Caco-2 (cell line): ENCODE measurements around the gene MPHOSPH8. TPM values are rescaled to one million over a fixed set of nuclear protein-coding genes. Genes with fewer than 3 reads are reported as not detected.
"Not testable (repeated sequence)": the region's sequence is repeated elsewhere in the genome, so short reads cannot be mapped to it uniquely, and the experiment has no call there.

ENCODE experiments used
- BruUV-seq: library from RNA; stranded (reverse); fragments of 400-500 nt; replicated peaks from 2 replicates; lab custom pipeline; 2021; lab: Mats Ljungman, UMichigan
- CTCF ChIA-PET: fragments of 300-600 bp; sonication (Branson Sonifier 250); formaldehyde crosslinking; loops from one replicate; lab custom pipeline; 2022; ENCODE audit warnings: antibody characterized with exemption; lab: Charles Lee
- POLR2A ChIA-PET: fragments of 300-600 bp; sonication (Branson Sonifier 250); formaldehyde crosslinking; loops from one replicate; lab custom pipeline; 2022; ENCODE audit warnings: antibody characterized with exemption; lab: Charles Lee
- DNase-seq, 2 experiments: peaks; one replicate each; pipeline versions ENCODE4 v3.0.0 to v3.0.0-alpha.2; 2020 to 2022
- H3K27me3 ChIP-seq: replicated peaks from 2 replicates; pipeline ENCODE4 v1.6.0; 2011; ENCODE audit warnings: low read length; ENCODE audit not compliant: control insufficient read depth, insufficient read depth
- H3K36me3 ChIP-seq: 2 replicates; pipeline ENCODE4 v1.5.1; 2011; ENCODE audit warnings: low read length; ENCODE audit not compliant: control insufficient read depth, insufficient read depth
- H3K4me1 ChIP-seq: fragments of 250-450 bp; sonication (Bioruptor Pico); 2 replicates; pipeline ENCODE4 v1.5.1; 2020; ENCODE audit warnings: mild to moderate bottlenecking
- H3K4me3 ChIP-seq: 2 replicates; pipeline ENCODE4 v1.5.1; 2011; ENCODE audit warnings: low read depth, mild to moderate bottlenecking, control low read depth, low read length
- H3K9me3 ChIP-seq: fragments of 250-450 bp; sonication (Bioruptor Pico); 2 replicates; pipeline ENCODE4 v1.5.1; 2020; ENCODE audit warnings: mild to moderate bottlenecking, moderate library complexity
- H3K27ac Mint-ChIP-seq: one replicate; pipeline ENCODE4 v1.8.0; 2022; ENCODE audit warnings: mixed read lengths; ENCODE audit not compliant: unreplicated experiment
- H3K27me3 Mint-ChIP-seq: one replicate; pipeline ENCODE4 v1.8.0; 2022; ENCODE audit warnings: mixed read lengths; ENCODE audit not compliant: insufficient read depth, unreplicated experiment
- H3K36me3 Mint-ChIP-seq: one replicate; pipeline ENCODE4 v1.8.0; 2022; ENCODE audit warnings: mild to moderate bottlenecking, mixed read lengths; ENCODE audit not compliant: insufficient read depth, unreplicated experiment
- H3K4me1 Mint-ChIP-seq: one replicate; pipeline ENCODE4 v1.8.0; 2022; ENCODE audit warnings: low read depth, mixed read lengths; ENCODE audit not compliant: unreplicated experiment
- H3K4me3 Mint-ChIP-seq: one replicate; pipeline ENCODE4 v1.8.0; 2022; ENCODE audit warnings: mild to moderate bottlenecking, moderate library complexity, mixed read lengths; ENCODE audit not compliant: unreplicated experiment
- H3K9me3 Mint-ChIP-seq: one replicate; pipeline ENCODE4 v1.8.0; 2022; ENCODE audit warnings: mixed read lengths; ENCODE audit not compliant: unreplicated experiment
- intact Hi-C: fragments of 100-400 bp; cut with micrococcal nuclease; formaldehyde crosslinking; loops from one replicate; pipeline ENCODE4 v1.10.0; 2022; ENCODE audit not compliant: unreplicated experiment
- total RNA-seq: library from RNA; stranded (reverse); gene quantifications from 2 replicates; pipeline ENCODE4 v1.2.3, GENCODE V29; 2022
- TF ChIP-seq, protein P1 (sequence below), 2 experiments: fragments of 200-600 bp in 1 of 2; IDR thresholded peaks; 1 replicate in 1 of 2; 2 replicates in 1 of 2; pipeline versions ENCODE4 v1.5.1 to v1.8.0; 2011 to 2022; ENCODE audit warnings: antibody characterized with exemption in 1 of 2, control low read depth in 1 of 2, inconsistent platforms in 1 of 2, low read depth in 1 of 2, low read length in 1 of 2, mild to moderate bottlenecking in 1 of 2, moderate library complexity in 1 of 2; ENCODE audit not compliant: insufficient read depth in 1 of 2, severe bottlenecking in 1 of 2, unreplicated experiment in 1 of 2

MPHOSPH8 gene
- total RNA-seq, 1 experiment from 2014 or later, result 31.6 TPM

DNA sequence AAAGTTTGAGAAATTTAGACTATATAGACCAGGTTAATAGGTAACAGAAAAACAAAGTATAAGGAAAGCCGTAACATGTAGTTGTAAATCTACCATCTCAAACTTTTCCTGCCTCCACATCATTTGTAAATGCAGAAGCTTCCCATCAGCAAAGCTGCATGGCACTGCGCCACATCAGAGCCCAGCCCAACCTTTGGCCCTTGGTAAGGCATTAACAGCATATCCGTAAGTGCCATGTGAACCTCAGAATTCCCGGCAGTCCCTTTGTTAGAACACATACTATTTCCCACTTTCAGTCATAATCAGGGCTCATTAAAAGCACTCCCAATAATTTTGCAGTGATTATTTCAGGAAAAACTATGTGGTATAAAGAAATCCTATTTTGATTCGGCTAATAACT is 51.6 kb downstream of the MPHOSPH8 start:
- BruUV-seq, result no TSS peak
- Mint-ChIP-seq H3K27me3 (no peaks in the 10 kb centered on the region), H3K27ac (no peak overlapping the region), H3K36me3 (peaks cover 15% of the 10 kb centered on the region), H3K9me3 (no peaks in the 10 kb centered on the region), H3K4me3 (no peak overlapping the region), H3K4me1 (no peaks in the 10 kb centered on the region)
- no peak for DNase-seq
- TF ChIP-seq, protein P1, sequence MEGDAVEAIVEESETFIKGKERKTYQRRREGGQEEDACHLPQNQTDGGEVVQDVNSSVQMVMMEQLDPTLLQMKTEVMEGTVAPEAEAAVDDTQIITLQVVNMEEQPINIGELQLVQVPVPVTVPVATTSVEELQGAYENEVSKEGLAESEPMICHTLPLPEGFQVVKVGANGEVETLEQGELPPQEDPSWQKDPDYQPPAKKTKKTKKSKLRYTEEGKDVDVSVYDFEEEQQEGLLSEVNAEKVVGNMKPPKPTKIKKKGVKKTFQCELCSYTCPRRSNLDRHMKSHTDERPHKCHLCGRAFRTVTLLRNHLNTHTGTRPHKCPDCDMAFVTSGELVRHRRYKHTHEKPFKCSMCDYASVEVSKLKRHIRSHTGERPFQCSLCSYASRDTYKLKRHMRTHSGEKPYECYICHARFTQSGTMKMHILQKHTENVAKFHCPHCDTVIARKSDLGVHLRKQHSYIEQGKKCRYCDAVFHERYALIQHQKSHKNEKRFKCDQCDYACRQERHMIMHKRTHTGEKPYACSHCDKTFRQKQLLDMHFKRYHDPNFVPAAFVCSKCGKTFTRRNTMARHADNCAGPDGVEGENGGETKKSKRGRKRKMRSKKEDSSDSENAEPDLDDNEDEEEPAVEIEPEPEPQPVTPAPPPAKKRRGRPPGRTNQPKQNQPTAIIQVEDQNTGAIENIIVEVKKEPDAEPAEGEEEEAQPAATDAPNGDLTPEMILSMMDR (IDR thresholded peaks at IDR 0.05; ENCODE audit: insufficient read depth in 1 of 2, low read depth in 1 of 2, low read length in 1 of 2, severe bottlenecking in 1 of 2, unreplicated experiment in 1 of 2), result no peak
- H3K4me3 ChIP-seq, result no peak overlapping the region
- ChIA-PET CTCF (no interaction called here), POLR2A (no interaction called here)
- H3K4me1 ChIP-seq, result no peaks in the 10 kb centered on the region
- no peaks in the 10 kb centered on the region for H3K9me3 ChIP-seq
- intact Hi-C loops, result no loop called here
- no peaks in the 10 kb centered on the region for H3K27me3 ChIP-seq
- H3K36me3 ChIP-seq, result no peaks in the 10 kb centered on the region

DNA sequence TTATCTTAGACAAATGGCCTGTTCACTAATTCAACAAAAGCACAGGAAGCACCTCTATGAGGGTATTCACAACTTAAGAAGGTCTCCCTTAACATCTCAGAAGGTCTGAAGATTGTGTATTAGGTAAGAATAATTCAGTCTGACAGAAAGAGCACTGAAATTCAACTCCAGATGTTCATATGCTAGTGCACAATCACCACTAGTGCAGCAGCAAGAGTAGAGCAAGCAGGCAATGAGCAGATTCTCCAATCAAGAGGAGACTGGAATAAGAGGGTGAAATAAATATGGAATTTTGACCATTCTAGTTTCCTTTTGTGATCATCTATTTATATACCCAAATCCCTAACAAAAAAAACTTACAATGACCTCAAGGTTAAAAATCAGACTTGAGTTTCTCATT is 52.0 kb downstream of the MPHOSPH8 start:
- POLR2A ChIA-PET, result no interaction called here
- Histone ChIP-seq H3K4me3 (no peak overlapping the region), H3K4me1 (no peaks in the 10 kb centered on the region), H3K27me3 (no peaks in the 10 kb centered on the region), H3K9me3 (no peaks in the 10 kb centered on the region), H3K36me3 (no peaks in the 10 kb centered on the region)
- H3K9me3 Mint-ChIP-seq, result no peaks in the 10 kb centered on the region
- H3K27ac Mint-ChIP-seq, result no peak overlapping the region
- no peak overlapping the region for H3K4me3 Mint-ChIP-seq
- no peak for DNase-seq
- no peaks in the 10 kb centered on the region for H3K27me3 Mint-ChIP-seq
- H3K36me3 Mint-ChIP-seq, result peaks cover 14% of the 10 kb centered on the region
- BruUV-seq, result no TSS peak
- intact Hi-C loops, result no loop called here
- TF ChIP-seq, protein P1 (IDR thresholded peaks at IDR 0.05; ENCODE audit: insufficient read depth in 1 of 2, low read depth in 1 of 2, low read length in 1 of 2, severe bottlenecking in 1 of 2, unreplicated experiment in 1 of 2), result no peak
- H3K4me1 Mint-ChIP-seq, result no peaks in the 10 kb centered on the region
- CTCF ChIA-PET, result no interaction called here

DNA sequence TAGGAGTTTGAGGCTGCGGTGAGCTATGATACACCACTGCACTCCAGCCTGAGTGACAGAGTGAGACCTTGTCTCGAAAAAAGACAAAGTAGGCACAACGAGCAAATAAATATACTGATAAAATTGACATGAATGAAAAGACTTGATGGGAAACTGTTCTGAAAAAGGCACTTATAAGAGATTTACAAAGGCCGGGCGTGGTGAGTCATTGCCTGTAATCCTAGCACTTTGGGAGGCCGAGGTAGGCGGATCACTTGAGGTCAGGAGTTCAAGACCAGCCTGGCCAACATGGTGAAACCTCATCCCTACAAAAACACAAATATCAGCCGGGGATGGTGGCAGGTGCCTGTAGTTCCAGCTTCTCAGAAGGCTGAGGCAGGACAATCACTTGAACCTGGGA is 58.0 kb downstream of the MPHOSPH8 start:
- DNase-seq, H3K9me3 Mint-ChIP-seq, H3K27me3 ChIP-seq, H3K4me3 Mint-ChIP-seq, H3K27me3 Mint-ChIP-seq, H3K4me1 ChIP-seq, intact Hi-C loops, H3K9me3 ChIP-seq, BruUV-seq, H3K4me1 Mint-ChIP-seq, H3K36me3 ChIP-seq, H3K27ac Mint-ChIP-seq, POLR2A ChIA-PET, H3K4me3 ChIP-seq, CTCF ChIA-PET: not testable (repeated sequence)
- peaks cover 38% of the 10 kb centered on the region for H3K36me3 Mint-ChIP-seq

DNA sequence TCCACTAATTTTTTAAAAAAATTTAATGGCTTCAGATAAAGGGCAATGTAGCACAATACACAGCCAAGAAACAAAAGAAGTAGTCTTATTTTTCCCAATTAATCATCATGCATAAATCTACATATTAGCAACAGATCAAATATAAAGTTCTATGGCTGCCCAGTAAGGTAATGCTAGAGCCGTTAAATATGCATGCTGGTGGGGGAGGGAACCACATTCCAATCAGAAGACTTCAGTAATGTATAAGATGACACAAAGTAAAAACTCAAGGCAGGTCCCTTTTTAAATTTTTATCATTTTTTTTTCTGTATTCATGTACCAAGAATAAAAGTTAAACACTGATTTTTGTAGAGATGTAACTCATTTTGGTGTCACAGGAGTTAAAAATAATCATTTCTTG is 62.0 kb downstream of the MPHOSPH8 start:
- no peak overlapping the region for H3K4me3 ChIP-seq
- H3K4me3 Mint-ChIP-seq, result no peak overlapping the region
- no peaks in the 10 kb centered on the region for H3K9me3 Mint-ChIP-seq
- no peaks in the 10 kb centered on the region; the same call in 1 of the 2 replicates for H3K36me3 ChIP-seq
- peaks cover 55% of the 10 kb centered on the region for H3K36me3 Mint-ChIP-seq
- no peak for DNase-seq
- no peaks in the 10 kb centered on the region for H3K9me3 ChIP-seq
- ChIA-PET POLR2A (no interaction called here), CTCF (no interaction called here)
- TF ChIP-seq, protein P1 (IDR thresholded peaks at IDR 0.05; ENCODE audit: insufficient read depth in 1 of 2, low read depth in 1 of 2, low read length in 1 of 2, severe bottlenecking in 1 of 2, unreplicated experiment in 1 of 2), result no peak
- H3K27ac Mint-ChIP-seq, result no peak overlapping the region
- H3K27me3 Mint-ChIP-seq, result no peaks in the 10 kb centered on the region
- H3K4me1 Mint-ChIP-seq, result peaks cover 12% of the 10 kb centered on the region
- H3K27me3 ChIP-seq, result no peaks in the 10 kb centered on the region
- no TSS peak for BruUV-seq
- intact Hi-C loops, result no loop called here
- H3K4me1 ChIP-seq, result peaks cover 13% of the 10 kb centered on the region
